ENCODE results near the gene TMEM273. TPM values are rescaled to one million over a fixed set of nuclear protein-coding genes. Genes with fewer than 3 reads are reported as not detected.

TMEM273 gene
- total RNA-seq, 1 donor from 2014 or later: not detected

DNA sequence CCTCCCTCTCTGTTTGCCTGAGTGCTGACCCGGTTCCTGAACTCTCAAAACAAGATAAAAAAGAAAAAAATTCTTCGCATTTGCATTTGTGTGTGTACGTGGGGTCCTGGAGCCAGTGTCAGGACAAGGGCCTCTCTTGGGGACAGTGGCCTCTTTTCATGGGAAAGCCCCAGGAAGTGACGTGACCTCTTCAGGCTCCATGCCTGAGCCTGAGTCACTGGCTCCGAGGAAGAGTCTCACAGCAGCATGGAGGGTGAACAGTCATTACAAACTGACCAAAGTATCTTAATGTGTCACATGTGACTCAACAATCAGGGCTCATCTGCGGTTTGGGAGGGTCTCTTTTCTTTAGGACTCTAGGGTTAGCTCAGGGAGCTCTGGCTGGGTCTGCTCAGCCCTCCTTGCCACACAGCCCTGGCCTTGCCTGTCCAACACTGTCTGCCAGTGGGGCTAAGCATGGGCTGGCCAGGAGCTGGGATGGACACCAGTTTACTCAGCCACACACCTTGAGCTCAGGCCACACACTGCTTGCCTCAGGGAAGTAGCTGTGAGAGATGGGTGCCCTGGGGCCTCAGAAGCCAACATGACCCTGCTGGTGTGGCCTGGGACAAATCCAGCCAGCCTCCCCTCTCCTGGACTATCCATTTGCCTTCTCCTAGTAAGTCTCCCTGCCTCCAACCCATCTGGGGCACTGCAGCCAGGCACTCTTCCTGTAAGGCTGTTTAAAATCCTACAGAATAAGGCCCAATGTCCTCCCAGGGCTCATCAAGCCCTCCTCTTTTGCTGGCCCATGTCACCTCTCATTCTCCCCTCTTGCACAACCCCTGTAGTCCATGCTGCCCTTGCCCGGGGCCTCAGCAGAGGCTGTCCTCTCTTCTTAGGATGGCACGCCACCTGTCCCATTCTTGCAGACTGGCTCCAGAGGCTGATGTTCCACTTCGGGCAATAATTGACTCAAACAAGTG is 10.5 kb downstream of the TMEM273 start:
- TF ChIP-seq, protein P1, sequence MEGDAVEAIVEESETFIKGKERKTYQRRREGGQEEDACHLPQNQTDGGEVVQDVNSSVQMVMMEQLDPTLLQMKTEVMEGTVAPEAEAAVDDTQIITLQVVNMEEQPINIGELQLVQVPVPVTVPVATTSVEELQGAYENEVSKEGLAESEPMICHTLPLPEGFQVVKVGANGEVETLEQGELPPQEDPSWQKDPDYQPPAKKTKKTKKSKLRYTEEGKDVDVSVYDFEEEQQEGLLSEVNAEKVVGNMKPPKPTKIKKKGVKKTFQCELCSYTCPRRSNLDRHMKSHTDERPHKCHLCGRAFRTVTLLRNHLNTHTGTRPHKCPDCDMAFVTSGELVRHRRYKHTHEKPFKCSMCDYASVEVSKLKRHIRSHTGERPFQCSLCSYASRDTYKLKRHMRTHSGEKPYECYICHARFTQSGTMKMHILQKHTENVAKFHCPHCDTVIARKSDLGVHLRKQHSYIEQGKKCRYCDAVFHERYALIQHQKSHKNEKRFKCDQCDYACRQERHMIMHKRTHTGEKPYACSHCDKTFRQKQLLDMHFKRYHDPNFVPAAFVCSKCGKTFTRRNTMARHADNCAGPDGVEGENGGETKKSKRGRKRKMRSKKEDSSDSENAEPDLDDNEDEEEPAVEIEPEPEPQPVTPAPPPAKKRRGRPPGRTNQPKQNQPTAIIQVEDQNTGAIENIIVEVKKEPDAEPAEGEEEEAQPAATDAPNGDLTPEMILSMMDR (conservative IDR thresholded peaks at IDR 0.05; ENCODE audit: low read depth, low read length): no peak
- no peak overlapping the region for H3K4me3 ChIP-seq (ENCODE audit: low read depth, low read length)
- DNase-seq (ENCODE audit: low read depth): peak; percentile 63

DNA sequence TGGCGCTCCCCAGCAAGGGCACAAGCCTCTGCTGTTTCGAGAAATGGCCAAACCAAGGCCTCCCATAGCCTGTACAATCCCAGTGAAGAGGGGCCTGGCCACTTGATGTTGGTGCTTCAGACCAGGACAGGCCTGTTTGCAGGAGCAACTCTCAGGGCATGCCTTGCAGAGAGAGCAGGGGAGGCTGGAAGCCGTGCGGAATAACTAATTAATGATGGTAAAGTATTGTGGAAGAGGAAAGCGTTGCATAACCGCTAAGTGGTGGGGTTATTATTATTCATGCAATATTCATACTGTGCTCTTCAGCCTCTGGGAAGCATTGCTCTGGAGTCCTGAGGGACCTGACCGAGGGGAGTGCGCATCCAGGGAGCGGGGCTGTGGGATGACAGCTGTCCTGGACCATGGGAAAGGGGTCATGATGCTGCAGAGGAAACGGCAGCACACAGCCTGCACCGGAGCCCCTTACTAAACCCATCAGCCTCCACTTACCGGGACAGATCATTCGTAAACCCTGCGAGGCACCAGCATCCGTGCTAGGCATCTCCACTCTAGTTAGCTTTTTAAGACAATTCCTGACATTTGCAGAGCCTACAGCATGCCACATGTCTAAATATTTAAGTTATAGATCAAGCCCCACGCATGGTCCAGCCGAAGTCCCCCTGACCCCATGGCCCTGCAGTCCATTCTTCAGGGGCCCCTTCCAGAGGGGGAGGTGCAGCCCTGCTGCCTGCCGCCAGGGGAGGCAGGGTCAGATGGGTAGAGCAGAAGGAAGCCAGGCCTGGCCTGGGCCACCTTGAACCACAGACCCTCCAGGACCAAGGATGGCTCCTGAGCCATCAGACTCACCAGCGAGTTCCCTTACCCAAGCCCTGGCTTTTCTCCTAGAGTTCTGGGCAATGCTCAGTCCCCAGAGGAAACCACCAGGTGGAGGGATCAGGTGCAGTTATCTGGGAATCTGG is 11.6 kb downstream of the TMEM273 start:
- no peak for DNase-seq (ENCODE audit: low read depth)
- no peak overlapping the region for H3K4me3 ChIP-seq (ENCODE audit: low read depth, low read length)
- TF ChIP-seq, protein P1 (conservative IDR thresholded peaks at IDR 0.05; ENCODE audit: low read depth, low read length): no peak

DNA sequence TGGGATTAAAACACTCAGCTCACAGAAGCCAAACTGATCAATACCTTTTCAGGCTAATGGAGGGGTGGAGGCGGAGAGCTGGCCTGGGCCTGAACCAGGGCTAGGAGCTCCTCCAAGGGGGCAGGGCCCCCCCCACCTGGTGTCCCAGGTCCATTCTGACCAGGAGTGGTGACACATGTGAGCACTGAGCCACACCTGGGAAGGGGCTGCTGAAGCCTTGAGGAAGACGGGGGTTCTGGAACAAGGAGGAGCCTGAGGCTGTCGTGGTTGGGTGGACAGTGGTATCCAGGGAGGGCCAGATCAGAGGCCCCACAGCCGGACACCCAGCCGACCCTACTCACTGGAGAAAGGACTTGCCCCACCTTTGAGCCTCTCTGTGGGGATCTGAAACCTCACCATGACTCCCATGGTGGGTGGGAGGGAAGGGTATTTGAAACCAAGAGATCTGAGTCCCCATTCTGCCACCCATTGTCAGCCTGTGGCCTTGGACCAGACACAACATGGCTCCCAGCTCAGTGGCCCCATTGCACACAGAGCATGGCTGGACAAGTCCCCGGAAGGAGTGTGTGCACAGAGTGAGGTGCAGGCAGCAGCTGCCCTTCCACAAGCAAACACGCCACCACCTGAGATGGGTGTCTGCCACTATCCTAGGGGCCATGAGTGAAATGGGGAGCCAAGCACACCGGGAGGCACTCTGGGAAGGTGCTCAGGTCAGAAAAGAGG is 12.4 kb downstream of the TMEM273 start:
- H3K4me3 ChIP-seq (ENCODE audit: low read depth, low read length): no peak overlapping the region
- TF ChIP-seq, protein P1 (conservative IDR thresholded peaks at IDR 0.05; ENCODE audit: low read depth, low read length): no peak
- DNase-seq (ENCODE audit: low read depth): no peak

DNA sequence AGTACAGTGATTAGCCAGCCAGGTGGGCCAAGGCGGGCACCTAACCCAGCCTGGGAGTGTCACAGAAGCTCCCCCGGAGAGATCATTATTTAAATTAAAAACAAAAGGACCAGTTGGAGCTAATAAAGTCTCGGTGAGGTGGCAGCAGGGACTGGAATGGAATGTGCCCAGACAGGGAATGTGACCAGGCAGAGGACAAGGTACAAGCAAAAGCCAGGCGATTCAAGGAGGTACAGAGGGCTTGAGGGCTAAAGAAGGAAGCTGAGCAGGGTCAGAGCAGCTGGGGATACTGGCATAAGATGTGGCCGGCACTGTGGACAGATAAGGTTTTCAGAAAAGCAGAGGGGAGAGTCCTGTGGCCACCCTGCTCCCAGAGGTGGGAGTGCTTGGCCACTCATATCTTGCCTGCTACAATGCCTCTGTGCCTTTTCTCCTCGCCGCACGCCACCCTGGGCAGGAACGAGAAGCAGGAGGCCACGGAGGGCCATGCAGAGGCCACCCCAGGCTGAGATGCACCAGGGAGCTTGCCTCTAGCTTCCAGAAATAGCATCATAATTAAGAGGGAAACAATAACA is 13.2 kb downstream of the TMEM273 start:
- DNase-seq (ENCODE audit: low read depth): no peak
- H3K4me3 ChIP-seq (ENCODE audit: low read depth, low read length): no peak overlapping the region
- TF ChIP-seq, protein P1 (conservative IDR thresholded peaks at IDR 0.05; ENCODE audit: low read depth, low read length): no peak

DNA sequence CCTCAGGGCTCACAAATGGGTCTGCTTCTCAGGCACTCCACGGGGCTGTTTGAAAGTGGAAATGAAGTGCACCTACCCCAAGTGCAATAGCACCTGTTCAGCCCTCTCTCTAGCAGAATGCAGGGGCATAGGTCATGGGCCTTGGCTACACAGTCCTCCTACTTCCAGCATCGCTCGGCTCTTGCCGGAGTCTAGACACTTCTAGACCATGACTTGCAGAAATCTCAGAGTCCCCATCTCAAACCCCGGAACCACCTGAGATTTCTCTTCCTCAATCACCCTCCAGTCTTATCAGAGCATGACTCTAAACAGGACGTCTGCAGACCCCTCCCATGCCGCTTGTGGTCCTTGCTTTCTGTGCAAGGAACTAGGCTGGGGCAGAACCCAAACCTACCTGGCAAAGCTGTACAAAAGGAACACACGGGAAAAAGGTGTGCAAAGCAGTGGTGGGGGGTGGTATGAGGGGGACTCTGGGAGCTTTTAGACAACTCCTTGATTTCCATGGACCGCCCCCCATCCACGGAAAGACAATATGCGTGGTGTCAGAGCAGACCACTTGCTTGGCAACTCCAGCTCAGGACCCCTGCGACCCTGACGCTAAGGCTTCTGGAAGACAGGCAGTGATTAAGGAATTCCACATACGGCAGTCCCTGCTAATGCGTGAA is 13.8 kb downstream of the TMEM273 start:
- TF ChIP-seq, protein P1 (conservative IDR thresholded peaks at IDR 0.05; ENCODE audit: low read depth, low read length): no peak
- no peak overlapping the region for H3K4me3 ChIP-seq (ENCODE audit: low read depth, low read length)
- DNase-seq (ENCODE audit: low read depth): no peak

DNA sequence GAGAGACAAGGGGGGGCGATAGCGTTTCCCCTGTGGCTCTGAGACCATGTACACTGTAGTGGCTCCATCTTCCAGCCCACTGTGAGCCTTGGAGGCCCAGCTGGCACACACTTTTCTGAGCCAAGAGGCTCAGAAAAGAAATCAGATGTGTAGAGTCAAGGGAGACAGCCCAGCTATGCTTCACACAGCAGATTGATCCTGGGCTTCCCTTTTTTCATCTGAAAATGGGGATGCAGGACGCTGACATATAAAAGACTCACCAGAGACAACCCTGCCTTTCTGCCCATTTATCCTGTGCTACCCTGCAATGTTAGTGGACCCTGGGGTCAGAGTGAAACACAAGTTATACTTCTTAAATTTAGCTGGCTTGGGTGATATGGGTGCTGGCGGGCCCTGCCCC is 14.3 kb downstream of the TMEM273 start:
- H3K4me3 ChIP-seq (ENCODE audit: low read depth, low read length): no peak overlapping the region
- TF ChIP-seq, protein P1 (conservative IDR thresholded peaks at IDR 0.05; ENCODE audit: low read depth, low read length): no peak
- no peak for DNase-seq (ENCODE audit: low read depth)
